Anterior cingulate cortex (tissue), 58 donors: Measurements from ENCODE around the gene FBP1.
"Not testable (repeated sequence)": the region's sequence is repeated elsewhere in the genome, so short reads cannot be mapped to it uniquely, and the experiment has no call there.

Experiments
- DNase-seq, 58 donors: peaks; one replicate each; lab custom pipeline; 2025; lab: John Stamatoyannopoulos, UW

The FBP1 gene

DNA sequence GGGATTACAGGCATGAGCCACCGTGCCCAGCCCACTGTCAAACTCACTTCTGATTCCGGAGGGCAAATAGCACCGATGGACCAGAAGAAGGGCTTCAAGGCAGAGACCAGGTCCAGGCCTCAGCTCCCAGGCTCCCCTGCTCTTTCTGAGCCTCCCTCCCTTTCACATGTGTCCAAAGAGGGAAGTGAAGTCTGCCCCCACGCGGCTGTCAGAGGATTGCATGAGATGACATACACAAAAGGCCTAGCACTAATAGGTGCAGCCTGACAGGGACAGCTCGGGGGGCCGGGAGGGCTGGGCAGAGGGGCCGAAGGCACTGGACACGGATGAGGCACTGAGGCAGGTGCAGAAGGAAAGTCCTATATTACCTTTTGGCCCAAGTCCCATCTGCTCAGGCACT is 16.1 kb downstream of the FBP1 start:
- no peak for DNase-seq

DNA sequence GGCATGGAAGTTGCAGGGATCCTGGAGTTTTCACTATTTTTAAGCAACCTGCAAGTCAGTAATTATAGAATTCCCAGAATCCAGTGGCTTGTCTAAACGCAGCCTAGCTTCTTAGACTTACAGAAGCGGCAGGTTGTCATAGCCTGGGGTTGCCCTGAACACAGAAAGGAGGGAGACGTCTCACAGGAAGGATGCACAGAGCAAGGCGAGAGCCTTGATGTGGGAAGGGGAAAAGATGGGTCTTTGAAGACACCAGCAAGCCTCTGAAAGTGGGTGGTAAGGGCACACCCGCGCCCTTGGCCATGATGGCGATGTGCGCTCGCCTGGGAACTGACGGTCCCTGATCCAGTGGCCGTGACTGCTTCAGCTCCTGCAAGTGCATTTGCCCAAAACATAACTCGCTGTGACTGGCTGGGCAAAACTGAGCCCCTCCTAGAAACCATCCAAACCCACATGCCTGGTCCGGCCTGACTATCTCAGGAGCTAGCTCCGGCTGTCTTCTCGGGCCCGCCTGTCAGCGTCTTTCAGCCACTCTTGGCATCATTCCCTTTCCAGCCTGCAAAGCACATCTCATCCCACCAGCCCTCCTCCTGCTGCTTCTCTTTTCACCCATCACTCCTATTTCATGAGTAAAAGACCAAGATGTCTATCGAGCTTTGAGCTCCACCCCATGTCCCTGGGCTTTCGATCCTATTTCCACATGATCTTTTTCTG is 17.1 kb downstream of the FBP1 start:
- no peak for DNase-seq

DNA sequence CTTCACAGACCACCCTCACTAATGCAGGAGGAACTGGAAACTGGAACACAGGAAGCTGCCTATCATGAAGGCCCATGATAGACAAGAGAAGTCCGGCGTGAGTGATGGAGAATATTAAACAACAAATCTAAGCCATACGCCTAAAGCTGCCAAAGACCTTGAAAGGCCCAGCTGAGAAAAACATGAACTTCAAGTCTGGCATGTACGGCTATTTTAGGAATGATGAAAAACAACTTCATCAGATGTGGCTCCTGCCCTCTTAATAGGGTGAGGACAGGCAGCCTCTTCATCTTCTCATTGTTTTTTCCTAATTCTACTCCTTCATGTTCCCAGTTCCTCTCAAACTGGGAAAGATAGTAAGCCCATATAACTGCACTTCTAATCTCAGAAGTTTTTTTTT is 20.3 kb downstream of the FBP1 start:
- no peak for DNase-seq

DNA sequence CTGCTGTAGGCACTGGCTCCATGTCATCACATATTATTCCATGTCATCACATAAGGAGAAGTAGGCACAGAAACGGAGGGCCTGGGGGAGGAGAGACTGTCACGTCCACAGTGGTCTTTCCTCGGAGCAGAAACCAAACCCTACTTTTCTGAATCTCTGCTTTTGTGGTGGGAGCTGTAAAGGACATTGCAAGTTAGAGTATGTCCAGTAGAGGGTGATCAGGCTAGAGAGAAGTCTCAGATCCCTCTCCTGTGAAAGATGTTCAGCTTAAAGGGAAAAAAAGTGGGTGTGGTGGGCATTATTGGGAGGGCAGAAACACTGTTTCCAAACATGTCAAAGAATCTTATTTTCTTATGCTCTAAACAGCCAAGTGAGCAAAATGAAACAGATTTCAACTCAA is 26.3 kb downstream of the FBP1 start:
- DNase-seq = no peak

DNA sequence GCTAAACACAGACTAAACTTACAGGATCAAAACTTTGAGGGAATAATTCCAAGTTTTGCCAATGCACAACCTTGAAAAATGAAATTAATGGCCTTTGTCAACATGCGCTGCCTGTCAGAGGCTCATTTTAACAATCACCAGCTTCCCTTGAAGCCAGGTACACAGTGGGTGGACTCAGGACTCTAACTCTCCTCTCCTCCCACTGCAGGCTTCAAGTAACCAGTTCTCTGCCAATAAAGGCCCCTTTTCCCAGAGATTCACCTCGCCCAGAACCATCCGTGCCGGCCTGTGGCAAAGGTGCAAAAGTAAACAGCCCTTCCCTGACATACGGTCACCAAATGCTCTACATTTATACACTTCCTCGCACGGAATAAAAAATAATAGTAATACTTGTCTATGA is 27.2 kb downstream of the FBP1 start:
- no peak for DNase-seq

DNA sequence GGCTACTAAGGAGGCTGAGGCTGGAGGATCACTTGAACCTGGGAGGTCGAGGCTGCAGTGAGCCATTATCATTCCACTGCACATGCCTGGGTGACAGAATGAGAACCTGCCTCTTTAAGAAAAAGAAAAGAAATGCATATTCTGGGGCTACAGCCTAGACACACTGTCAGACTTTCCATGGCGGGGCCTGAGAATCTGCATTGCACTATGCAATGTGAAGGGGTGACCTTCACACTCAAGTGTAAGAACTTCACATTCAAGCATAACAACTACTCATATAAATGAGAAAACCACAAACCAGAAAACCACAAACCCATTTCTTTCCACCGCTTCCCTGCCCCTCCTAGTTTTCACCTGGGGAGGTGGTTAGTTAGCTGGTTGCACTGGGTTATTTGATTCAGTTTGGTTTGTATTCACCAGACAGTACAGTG is 27.7 kb downstream of the FBP1 start:
- no peak for DNase-seq

DNA sequence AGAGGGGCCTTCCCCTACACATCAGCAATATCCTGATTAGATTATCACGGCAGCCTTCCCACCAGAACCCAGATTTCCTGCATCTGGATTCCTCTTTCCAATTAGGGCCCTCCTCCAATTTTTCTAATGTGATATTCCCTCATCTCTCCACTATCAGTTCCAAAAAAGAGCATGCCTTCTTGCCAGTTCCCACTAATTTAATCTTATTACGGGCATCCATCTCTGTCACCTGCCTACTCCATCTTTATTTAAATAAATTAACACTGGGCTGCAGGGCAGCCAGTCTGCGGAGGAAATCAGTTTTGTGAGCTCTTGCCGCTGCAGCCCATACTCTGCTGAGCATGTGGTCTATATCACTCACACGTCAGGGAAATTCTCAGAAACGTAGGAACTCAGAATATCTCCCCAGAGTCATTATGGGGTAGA is 29.1 kb downstream of the FBP1 start:
- no peak for DNase-seq

DNA sequence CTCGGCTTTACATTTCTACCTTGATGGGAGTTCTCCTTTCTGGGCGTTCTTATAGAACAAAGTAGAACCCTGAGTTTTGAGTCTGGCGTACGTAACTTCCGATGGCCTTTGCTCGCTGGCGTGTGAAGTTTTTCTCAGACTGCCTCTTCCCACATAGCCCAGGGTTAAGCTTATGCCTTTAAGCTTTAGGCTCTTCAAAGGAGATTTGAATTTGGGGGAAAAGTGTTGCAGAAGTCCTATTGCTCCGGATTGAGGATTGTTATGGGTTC is 32.0 kb downstream of the FBP1 start:
- no peak for DNase-seq

DNA sequence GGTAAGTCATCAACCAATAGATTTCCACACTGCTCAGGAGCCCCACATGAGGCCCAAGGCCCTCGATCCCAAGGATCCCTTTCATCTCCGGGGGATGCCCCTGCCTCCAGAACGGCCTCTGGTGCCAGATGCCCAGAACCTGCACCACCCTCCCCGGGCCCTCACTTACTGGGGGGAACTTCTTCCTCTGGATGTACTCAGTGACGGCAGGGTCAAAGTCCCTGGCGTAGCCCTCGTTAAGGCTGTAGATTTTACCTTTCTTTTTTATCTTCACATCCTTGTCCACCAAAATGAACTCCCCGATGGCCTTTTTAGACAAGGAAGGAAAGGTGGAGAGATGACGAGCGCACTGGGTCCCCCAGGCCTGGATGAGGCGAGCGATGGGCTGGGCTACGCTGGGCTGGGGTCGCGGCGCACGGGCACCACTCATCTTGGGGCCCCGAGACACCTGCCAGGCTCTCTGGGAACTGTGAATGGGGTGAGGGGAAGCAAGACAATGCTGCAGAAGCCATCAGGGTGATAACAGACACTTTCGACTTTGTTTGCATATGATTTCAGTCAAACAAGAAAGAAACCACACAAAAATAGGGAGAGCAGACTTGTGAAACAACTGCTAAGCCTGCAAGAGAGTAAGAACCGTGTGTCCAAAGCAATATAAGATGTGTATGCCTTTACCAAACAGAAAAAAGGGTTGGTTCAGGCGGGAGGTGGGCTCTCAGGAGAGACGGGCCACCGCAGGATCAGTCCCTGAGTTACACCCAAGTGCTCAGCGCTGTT is 32.5 kb downstream of the FBP1 start:
- DNase-seq = no peak

DNA sequence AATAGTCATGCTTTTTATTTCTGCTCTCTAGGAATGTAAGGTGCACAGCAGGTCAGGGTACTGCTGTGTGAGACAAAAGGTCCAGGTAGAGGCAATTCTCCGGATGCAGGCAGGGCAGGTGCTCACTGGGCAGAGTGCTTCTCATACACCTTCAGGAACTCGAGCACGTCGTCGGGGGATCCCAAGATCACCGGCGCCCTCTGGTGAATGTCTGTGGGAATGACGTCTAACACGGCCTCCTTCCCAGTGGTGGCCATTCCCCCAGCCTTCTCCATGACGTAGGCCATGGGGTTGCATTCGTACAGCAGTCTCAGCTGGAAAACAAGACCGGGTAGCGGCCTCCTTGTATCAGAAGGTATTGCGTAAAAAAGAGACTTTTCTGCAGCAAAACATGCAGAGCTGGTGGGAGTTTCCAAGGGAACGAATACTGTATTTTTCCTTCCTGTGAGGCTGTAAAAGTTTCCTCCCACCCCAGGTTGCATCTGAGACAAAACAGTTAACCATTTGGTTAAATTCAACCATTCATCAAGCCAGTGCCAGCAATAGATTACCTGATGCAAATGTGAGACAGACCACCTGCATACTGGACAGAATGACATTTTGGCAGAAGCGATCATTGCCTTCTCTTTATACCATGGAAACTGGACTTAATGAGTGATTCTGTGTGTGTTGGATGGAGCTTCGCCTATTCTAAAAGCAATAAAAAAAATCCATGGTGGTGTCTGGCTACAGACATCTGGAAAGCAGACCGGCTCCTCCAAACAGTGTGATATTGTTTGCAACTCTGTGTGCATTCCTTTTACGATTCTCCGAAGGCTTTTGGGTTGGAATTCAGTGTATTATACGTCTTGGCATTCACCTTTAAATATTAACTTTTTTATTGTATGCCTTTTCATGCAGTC is 35.8 kb downstream of the FBP1 start:
- peak in 51 of 58 donors; percentile 2 to 73 (median 23) for DNase-seq

DNA sequence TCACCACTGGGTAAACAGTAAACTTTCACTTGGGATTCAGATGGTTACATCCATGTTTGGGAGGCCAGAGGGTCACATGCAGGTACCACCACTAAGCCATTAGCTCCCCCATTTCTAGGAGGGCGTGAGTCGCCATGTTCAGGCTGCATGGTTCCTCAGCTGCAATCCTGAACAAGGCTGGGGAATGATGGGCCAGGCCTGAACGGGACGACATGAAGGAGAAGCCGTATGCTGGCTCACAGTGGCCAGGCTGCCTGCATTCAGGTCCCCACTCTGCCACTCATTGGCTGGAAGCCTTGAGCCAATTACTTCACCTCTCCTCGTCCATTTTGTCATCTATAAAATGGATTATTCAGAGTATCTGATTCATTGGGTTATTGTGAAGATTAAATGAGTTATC is 36.7 kb downstream of the FBP1 start:
- DNase-seq = no peak

DNA sequence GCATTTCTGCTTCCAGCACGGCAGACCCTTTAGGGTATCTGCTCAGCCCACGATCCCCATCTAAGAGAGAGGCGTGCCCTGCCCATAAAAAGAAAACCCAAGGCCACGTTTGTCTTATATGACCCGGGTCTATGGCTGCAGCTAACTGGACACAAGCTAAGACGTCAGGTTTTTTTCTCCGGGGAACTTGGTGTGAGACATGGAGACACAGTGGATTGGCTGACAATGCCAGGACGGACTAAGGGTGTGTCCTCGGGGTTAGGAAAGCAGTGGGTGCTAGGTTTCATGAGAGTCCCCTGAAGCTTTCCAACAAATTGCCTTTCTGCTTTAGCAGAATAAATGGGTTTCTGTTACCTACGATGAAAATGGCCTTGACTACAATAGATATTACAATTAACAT is 38.6 kb downstream of the FBP1 start:
- no peak for DNase-seq

DNA sequence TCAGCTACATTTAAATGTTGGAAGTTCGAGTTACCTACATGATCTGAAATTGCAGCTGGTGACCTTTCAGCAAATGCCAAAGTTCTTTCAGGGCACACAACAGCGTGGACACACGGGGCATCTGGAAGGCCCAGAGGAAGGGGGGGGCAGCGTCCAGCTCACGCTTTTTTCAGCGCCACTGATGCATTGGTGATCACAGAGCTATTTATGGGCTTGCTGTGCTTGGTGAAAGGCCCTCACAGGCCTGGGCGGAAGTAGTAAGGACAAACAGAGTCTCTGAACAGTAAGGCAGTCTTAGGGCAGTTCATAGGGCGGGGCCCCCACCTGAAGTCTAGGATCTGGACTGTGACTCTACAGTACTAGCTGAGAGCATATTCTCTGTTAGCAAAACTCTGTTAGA is 39.1 kb downstream of the FBP1 start:
- no peak for DNase-seq

DNA sequence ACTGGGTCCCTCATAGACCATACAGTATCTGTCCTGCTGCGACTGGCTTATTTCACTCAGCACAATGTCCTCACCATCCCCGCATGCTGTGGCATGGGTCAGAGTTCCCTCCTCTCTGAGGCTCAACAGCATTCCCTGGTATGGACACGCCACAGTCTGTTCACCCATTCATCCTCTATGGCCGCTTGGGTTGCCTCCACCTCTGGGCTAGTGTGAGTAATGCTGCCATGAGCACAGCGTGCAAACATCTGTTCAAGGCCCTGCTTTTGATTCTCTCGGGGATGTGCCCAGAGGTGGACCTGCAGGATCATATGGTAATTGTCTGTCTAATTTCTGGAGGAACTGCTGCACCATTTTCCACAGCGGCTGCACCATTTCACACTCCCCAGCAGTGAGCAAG is 40.2 kb downstream of the FBP1 start:
- DNase-seq = no peak

DNA sequence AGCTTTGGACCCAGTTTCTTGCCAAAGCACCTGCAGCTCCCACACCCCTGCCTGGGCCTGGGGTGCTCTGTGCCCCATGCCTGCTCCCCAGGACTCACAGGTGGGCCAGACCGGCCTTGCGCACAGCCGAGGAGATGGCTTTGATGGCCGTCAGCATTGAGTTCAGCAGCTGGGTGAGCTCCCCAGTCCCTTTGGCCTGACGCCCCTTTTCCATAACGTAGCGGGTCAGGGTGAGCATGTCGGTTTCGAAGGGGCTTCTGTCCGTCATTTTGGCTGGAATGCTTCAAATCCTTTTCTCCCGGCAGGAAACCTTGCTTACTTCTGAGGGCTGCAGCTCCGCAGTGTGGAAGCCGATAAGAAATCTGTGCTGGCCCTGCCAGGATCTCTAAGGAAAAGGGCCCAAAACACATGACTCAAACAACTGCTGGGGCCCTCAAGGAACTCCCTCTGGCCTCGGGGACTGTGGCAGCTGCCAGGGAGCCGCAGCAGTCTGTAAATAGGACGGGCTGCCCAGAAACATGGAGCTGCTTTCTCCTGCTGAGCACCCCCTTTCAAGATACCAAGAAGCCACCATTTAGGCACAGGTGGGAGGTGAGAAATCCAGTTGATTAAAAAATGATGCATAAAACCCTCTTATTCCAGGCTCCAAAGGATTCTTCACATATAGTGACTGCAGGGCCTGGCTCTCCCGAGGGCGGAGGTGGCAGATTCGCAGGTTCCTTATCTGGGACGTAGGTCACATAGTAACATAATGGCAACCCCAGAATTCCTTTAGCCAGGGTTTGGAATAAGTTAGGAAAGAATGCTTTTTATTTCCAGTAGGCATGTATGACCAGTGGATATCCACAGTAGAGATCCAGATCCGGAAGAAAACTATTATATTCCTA is 45.6 kb downstream of the FBP1 start, which contains the start of gene FBP2:
Gene FBP2 (minus strand): TSS at position 366 of the 887 bp plus-strand sequence. CDS start 98 bp downstream, at position 268.
- DNase-seq = no peak

DNA sequence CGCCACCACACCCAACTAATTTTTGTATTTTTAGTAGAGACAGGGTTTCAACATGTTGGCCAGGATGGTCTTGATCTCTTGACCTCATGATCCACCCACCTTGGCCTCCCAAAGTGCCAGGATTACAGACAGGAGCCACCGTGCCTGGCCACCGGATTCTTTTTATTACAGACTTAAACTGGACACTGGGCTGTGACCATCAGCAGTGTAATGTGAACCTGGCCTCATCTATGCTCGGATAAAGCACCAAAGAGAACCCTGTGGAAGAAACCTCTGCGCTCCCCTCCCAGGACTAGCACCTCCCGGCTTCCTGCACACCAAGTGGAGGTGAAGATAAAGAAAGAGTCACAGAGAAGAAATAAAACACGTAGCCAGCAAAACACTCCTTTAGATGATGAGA is 46.6 kb downstream of the FBP1 start:
- not testable (repeated sequence) for DNase-seq

DNA sequence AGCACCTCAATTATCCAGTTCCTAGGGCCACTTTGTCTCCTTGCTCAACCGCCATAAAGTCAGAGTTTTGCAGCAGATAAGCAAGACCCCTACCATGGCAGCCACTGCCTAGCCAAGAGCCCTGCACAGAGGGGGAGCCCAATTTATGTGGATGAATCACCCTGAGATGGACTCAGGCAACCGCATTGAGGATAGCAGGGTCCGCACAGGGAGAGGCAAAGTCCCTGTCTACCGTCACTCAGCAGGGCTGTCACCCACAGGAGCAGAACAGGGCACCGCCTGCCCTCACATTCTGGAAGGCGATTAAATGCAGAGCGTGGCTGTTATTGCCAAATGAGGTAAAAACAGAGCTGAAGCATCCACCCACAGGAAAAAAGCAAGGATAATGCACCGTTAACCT is 47.4 kb downstream of the FBP1 start:
- no peak for DNase-seq

DNA sequence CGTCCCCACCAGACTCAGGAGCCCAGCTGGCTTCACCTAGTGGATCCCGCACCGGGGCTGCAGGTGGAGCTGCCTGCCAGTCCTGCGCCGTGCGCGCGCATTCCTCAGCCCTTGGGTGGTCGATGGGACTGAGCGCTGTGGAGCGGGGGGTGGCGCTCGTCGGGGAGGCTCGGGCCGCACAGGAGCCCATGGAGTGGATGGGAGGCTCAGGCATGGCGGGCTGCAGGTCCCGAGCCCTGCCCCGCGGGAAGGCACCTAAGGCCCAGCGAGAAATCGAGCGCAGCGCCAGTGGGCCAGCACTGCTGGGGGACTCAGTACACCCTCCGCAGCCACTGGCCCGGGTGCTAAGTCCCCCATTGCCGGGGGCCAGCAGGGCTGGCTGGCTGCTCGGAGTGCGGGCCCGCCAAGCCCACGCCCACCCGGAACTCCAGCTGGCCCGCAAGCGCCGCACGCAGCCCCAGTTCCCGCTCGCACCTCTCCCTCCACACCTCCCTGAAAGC is 48.2 kb downstream of the FBP1 start:
- DNase-seq = not testable (repeated sequence)

DNA sequence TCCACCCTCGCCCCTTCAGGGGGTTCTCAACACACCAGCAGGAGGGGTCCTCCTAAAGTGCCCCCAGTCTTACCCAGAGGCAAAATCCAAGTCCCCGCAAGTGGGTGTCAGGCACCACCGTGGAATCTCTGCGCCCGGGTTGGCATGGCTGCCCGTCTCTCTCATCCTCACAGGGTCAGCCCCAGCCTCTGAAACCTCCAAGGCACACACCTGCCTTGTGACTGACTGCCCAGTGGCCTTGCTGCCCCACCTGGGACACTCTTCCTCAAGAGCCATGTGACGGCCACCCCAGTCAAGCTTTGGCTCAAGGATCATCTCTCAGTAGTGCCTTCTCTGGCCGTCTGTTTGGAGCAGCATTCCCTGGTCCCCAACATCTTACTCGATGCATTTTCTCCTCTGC is 50.6 kb downstream of the FBP1 start:
- DNase-seq = no peak

DNA sequence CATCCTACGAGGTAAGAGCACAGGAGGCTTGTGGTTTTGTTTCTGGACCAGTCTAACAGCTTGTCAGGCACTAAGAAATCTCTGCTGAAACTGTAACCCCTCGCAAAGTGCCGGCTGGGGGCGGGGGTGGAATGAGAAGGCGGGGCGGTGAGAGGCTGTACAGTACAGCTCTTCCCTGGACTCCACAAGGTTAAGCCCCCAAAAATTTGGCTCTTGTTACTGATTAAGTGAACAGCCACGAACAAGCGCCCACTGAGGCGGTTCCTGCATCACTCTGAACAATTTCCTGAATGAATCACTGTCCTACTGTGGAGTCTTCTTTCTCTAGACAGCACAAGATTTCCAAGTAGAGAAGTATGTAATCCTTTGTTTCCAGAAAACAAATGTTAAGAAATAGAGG is 52.5 kb downstream of the FBP1 start:
- DNase-seq = no peak
